Adrenal gland (tissue), 12 donors: Measurements from ENCODE around the gene SUMF2. TPM values are rescaled to one million over a fixed set of nuclear protein-coding genes. Genes with fewer than 3 reads are reported as not detected.
"Not testable (repeated sequence)": the region's sequence is repeated elsewhere in the genome, so short reads cannot be mapped to it uniquely, and the experiment has no call there.

Experiments used
- DNase-seq, 7 donors: peaks; one replicate each; pipeline ENCODE4 v3.0.0-alpha.2; 2019 to 2020
- H3K27ac ChIP-seq, 5 donors: fragments of 200-600 bp; sonication (generic) in 4 of 5; 1 replicate in 3 of 5; 2 replicates in 2 of 5; pipeline versions ENCODE4 v1.5.1 to v1.8.0; 2016 to 2020; ENCODE audit warnings: mild to moderate bottlenecking in 1 of 5
- H3K27me3 ChIP-seq: fragments of 200-600 bp; 2 replicates; pipeline ENCODE4 v1.8.0; 2021
- H3K36me3 ChIP-seq, 2 donors: fragments of 200-600 bp; replicated peaks in 1 of 2; 1 replicate in 1 of 2; 2 replicates in 1 of 2; pipeline versions ENCODE4 v1.5.1 to v1.8.0; 2018 to 2022
- H3K4me1 ChIP-seq, 2 donors: fragments of 200-600 bp; replicated peaks in 1 of 2; 1 replicate in 1 of 2; 2 replicates in 1 of 2; pipeline versions ENCODE4 v1.5.1 to v1.8.0; 2018 to 2021
- H3K4me3 ChIP-seq, 4 donors: fragments of 200-600 bp; sonication (generic) in 3 of 4; one replicate each; pipeline ENCODE4 v1.5.1; 2016 to 2018
- H3K9me3 ChIP-seq, 3 donors: fragments of 200-600 bp; sonication (generic) in 1 of 3; replicated peaks in 1 of 3; 1 replicate in 2 of 3; 2 replicates in 1 of 3; pipeline versions ENCODE4 v1.5.1 to v1.8.0; 2016 to 2021
- POLR2A ChIP-seq, 2 donors: fragments of 450-650 bp; IDR thresholded peaks; one replicate each; pipeline ENCODE4 v1.6.1; 2017; ENCODE audit warnings: antibody characterized with exemption in 2 of 2, mild to moderate bottlenecking in 2 of 2, moderate library complexity in 1 of 2
- WGBS, 4 donors: extraction: QIAGEN DNeasy Blood & Tissue Kit in 2 of 4; methylation state at CpG; one replicate each; pipeline versions ENCODE4 v1.1.5 to v1.1.7; 2013 to 2017; 5-methylcytosine and 5-hydroxymethylcytosine counted together
- intact Hi-C, 2 donors: fragments of 100-400 bp; cut with DNase I; formaldehyde crosslinking; loops; one replicate each; pipeline versions ENCODE4 v1.14.1 to v1.15.0; 2022 to 2023
- polyA plus RNA-seq, 3 donors: library from polyadenylated mRNA; stranded (reverse); fragments of 200-250 nt in 2 of 3; fragments of 350-450 nt in 1 of 3; fragmentation: Illumina TruSeq in 1 of 3; extraction: RNeasy Lipid Tissue Mini Kit (QIAGEN cat#74804) in 1 of 3; gene quantifications; one replicate each; pipeline ENCODE4 v1.2.3, GENCODE V29; 2013 to 2014
- total RNA-seq, 9 donors: library from RNA; depleted of rRNA in 4 of 9; stranded (reverse); fragments of >200 nt in 4 of 9; fragments of 120-200 nt in 1 of 9; fragmentation: NEBNext Ultra II Directional in 1 of 9; extraction: Animal tissue kit (Norgen Biotek cat#: 25700) in 1 of 9; gene quantifications; one replicate each; pipeline versions ENCODE4 v1.1.0 to v1.2.4, GENCODE V29; 2013 to 2023
- TF ChIP-seq, protein P1 (sequence below), 6 experiments: fragments of 450-650 bp in 4 of 6; fragments of 200-600 bp in 2 of 6; sonication (generic) in 1 of 6; IDR thresholded peaks; 1 replicate in 5 of 6; 2 replicates in 1 of 6; pipeline versions ENCODE4 v1.5.1 to v1.8.0; 2016 to 2021; ENCODE audit warnings: antibody characterized with exemption in 6 of 6, mild to moderate bottlenecking in 2 of 6, moderate library complexity in 1 of 6
- donor health status: healthy with polysubstance abuse.
- donor health status: Bipolar disorder and iron deficiency.
- donor health status: DM: yes; HTN: yes; CAD: no.
- donor health status: DM: no; HTN: no; CAD: no.
- donor health status: DM: no; HTN: no; CAD: no.
- donor health status: DM: yes; HTN: yes; CAD: no.

Gene SUMF2
- total and polyA plus RNA-seq, 12 donors = 75.6 to 230 (median 169) TPM

- Histone ChIP-seq H3K9me3 (no peaks in the 10 kb centered on the region), H3K4me3 (no peak overlapping the region), H3K4me1 (peaks cover 5 to 16% of the 10 kb centered on the region in 2 donors), H3K27me3 (no peaks in the 10 kb centered on the region), H3K27ac (no peak overlapping the region), H3K36me3 (peaks cover 0 to 56% of the 10 kb centered on the region in 2 donors)
- intact Hi-C loops = no loop called here
- TF ChIP-seq, protein P1, sequence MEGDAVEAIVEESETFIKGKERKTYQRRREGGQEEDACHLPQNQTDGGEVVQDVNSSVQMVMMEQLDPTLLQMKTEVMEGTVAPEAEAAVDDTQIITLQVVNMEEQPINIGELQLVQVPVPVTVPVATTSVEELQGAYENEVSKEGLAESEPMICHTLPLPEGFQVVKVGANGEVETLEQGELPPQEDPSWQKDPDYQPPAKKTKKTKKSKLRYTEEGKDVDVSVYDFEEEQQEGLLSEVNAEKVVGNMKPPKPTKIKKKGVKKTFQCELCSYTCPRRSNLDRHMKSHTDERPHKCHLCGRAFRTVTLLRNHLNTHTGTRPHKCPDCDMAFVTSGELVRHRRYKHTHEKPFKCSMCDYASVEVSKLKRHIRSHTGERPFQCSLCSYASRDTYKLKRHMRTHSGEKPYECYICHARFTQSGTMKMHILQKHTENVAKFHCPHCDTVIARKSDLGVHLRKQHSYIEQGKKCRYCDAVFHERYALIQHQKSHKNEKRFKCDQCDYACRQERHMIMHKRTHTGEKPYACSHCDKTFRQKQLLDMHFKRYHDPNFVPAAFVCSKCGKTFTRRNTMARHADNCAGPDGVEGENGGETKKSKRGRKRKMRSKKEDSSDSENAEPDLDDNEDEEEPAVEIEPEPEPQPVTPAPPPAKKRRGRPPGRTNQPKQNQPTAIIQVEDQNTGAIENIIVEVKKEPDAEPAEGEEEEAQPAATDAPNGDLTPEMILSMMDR (IDR thresholded peaks at IDR 0.05) = no peak
- TF ChIP-seq POLR2A (IDR thresholded peaks at IDR 0.05) = no peak
- 79 to 85% (median 84%) methylated on average over 3 of the region's 3 CpGs for WGBS, 4 donors
- DNase-seq = no peak
These were observed 35.6 kb downstream of the SUMF2 start for GRCh38 chr7:56099653-56100052.

- 78 to 89% (median 84%) methylated on average over 6 to 9 of the region's 9 CpGs for WGBS, 4 donors
- not testable (repeated sequence) for DNase-seq
These were observed 40.1 kb downstream of the SUMF2 start for GRCh38 chr7:56104138-56104537.

DNA sequence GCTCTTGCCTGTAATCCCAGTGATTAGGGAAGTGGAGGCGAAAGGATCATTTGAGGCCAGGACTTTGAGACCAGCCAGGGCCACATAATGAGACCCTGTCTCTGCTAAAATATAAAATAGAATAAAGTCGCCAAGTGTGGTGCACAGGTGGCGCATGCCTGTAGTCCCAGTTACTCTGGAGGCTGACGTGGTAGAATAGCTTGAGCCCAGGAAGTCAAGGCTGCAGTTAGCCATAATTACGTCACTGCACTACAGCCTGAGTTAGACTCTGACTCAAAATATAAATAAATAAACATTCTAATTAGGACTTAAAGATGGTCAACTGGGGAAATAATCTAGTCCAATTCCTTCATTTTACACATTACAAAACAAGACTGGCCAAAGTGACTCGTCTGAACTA, 41.4 kb downstream of the SUMF2 start:
- Histone ChIP-seq H3K4me3 (peak overlapping the region; percentile 76 to 97 (median 90)), H3K9me3 (no peaks in the 10 kb centered on the region), H3K27ac (peak overlapping the region; percentile 93 to 98 (median 95)), H3K4me1 (peaks cover 9 to 34% of the 10 kb centered on the region in 2 donors), H3K27me3 (no peaks in the 10 kb centered on the region), H3K36me3 (peaks cover 0 to 40% of the 10 kb centered on the region in 2 donors)
- 9 to 14% (median 13%) methylated on average over 6 of the region's 6 CpGs for WGBS, 4 donors
- peak; percentile 60 to 89 (median 78) for DNase-seq
- TF ChIP-seq, protein P1 (IDR thresholded peaks at IDR 0.05) = no peak
- TF ChIP-seq POLR2A (IDR thresholded peaks at IDR 0.05) = peak in 1 of 2 donors; percentile 51
- intact Hi-C loops = no loop called here

More at GRCh38 chr7:56104138-56104537, 40.1 kb downstream of the SUMF2 start:
- H3K27me3 ChIP-seq, H3K27ac ChIP-seq, H3K4me3 ChIP-seq, intact Hi-C loops, H3K9me3 ChIP-seq: not testable (repeated sequence)
- peaks cover 0 to 54% of the 10 kb centered on the region in 2 donors for H3K36me3 ChIP-seq
- peaks cover 9 to 34% of the 10 kb centered on the region in 2 donors for H3K4me1 ChIP-seq

DNA sequence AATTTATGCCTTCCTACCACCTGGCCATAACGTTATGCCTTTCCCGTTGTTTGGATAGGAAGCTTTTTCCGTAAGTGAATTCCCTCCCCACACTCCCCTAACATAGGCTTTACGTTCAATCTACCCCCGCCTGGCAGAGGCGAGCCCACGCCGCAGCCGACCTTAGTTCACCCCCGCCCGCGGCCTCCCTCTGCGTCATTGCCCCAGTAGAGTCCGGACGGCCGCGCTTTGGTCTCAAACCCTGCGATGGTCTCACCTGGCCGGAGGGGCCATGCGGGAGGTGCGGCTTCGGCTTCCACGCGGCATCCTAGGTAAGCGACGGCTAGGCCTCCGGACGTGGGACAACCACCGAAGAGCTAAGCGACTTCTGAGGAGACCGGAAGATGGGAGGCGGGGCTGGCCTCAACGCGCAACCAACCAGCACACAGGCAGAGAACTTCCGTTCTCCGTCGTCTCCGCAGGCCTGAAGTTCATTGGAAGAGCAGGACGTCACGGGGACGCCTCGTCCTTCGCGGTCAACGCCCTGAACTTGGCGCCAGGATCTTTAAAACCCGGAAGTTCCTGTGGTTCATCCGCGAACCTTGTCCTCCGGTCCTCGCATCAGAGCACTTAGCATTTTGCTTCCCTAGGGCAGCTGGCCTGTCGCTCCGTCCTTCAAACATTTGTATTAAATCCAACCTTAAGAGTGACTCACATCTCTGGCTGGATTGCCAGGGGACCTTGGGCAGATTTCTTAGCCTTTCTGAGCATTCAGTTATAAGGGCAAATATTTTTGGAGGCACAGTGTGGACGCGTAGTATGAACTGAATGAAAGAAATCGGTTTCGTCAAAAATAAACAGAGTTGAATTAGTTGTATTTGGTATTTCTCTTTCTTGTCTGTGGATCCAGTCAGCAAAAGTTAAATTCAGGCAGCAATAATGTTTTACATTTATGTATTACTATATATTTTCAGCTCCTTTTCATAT, 42.3 kb downstream of the SUMF2 start, which contains the start of gene CHCHD2:
Gene CHCHD2 (minus strand): TSS at position 369 of the 966 bp plus-strand sequence. CDS start 63 bp downstream, at position 306.
- H3K27ac ChIP-seq = peak within 1 kb of the TSS; percentile 93 to 98 (median 95)
- H3K27me3 ChIP-seq = no peaks in the 10 kb centered on the region
- TF ChIP-seq, protein P1 (IDR thresholded peaks at IDR 0.05) = peak in 1 of 6 experiments; percentile 9
- TF ChIP-seq POLR2A (IDR thresholded peaks at IDR 0.05) = peak; percentile 91 to 99
- H3K4me3 ChIP-seq = peak within 1 kb of the TSS; percentile 76 to 97 (median 90)
- WGBS, 4 donors = 2 to 3% (median 2%) methylated on average over 30 to 57 of the region's 57 CpGs
- no peaks in the 10 kb centered on the region for H3K9me3 ChIP-seq
- peaks cover 0 to 32% of the 10 kb centered on the region in 2 donors for H3K36me3 ChIP-seq
- DNase-seq = peak; percentile 96 to 99 (median 99)
- intact Hi-C loops = no loop called here
- peaks cover 9 to 34% of the 10 kb centered on the region in 2 donors for H3K4me1 ChIP-seq
